Measurements from ENCODE around the gene TTC34.

DNA sequence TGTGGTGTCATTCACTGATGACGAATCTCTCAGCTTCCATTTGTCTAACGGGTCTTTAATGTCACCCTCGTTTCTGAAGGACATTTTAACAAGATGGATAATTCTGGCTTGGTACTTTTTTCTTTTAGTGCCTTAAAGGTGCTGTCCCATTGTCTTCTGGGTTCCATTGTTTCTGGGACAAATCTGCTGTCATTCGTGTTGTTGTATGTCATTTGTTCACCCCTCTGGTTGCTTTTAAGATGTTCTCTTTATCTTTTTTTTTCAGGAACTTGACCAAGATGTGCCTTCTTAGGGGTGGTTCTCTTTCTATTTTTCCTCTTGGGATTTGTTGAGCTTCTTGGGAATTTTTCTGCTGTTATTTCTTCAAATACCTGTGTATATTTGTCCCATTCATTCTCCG is 154.7 kb downstream of the TTC34 start:
- TF ChIP-seq, protein P1, sequence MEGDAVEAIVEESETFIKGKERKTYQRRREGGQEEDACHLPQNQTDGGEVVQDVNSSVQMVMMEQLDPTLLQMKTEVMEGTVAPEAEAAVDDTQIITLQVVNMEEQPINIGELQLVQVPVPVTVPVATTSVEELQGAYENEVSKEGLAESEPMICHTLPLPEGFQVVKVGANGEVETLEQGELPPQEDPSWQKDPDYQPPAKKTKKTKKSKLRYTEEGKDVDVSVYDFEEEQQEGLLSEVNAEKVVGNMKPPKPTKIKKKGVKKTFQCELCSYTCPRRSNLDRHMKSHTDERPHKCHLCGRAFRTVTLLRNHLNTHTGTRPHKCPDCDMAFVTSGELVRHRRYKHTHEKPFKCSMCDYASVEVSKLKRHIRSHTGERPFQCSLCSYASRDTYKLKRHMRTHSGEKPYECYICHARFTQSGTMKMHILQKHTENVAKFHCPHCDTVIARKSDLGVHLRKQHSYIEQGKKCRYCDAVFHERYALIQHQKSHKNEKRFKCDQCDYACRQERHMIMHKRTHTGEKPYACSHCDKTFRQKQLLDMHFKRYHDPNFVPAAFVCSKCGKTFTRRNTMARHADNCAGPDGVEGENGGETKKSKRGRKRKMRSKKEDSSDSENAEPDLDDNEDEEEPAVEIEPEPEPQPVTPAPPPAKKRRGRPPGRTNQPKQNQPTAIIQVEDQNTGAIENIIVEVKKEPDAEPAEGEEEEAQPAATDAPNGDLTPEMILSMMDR (IDR thresholded peaks at IDR 0.05), result no peak
- no peak for TF ChIP-seq EZH2 (IDR thresholded peaks at IDR 0.05)

Measured in neural progenitor cell (in vitro differentiated cells).